Renal cortical epithelial cell (primary cell): ENCODE measurements around the gene TMEM41B. TPM values are rescaled to one million over a fixed set of nuclear protein-coding genes. Genes with fewer than 3 reads are reported as not detected.

ENCODE experiments used
- DNase-seq: peaks from one replicate; pipeline ENCODE4 v3.0.0-alpha.2; 2011; ENCODE audit warnings: low read depth
- total RNA-seq: library from RNA; depleted of rRNA; stranded (reverse); fragments of >200 nt; gene quantifications from 2 replicates; pipeline ENCODE4 v1.2.3, GENCODE V29; 2014

Gene TMEM41B
- total RNA-seq, 1 donor from 2014 or later: 32.6 TPM

GRCh38 chr11:9310485-9311090 is 3.8 kb downstream of the TMEM41B start:
- no peak for DNase-seq

GRCh38 chr11:9304178-9304577 is 10.2 kb downstream of the TMEM41B start:
- DNase-seq: no peak

- peak; percentile 67 for DNase-seq
These were observed 11.9 kb downstream of the TMEM41B start for GRCh38 chr11:9302448-9302847.

GRCh38 chr11:9301720-9302119 is 12.7 kb downstream of the TMEM41B start:
- no peak for DNase-seq

- DNase-seq: no peak
These were observed 20.7 kb downstream of the TMEM41B start for GRCh38 chr11:9293646-9294045.

GRCh38 chr11:9285850-9286587 is 28.4 kb downstream of the TMEM41B start:
- DNase-seq: no peak

- DNase-seq: peak; percentile 75
These were observed 33.6 kb downstream of the TMEM41B start for GRCh38 chr11:9280655-9281301.

DNA sequence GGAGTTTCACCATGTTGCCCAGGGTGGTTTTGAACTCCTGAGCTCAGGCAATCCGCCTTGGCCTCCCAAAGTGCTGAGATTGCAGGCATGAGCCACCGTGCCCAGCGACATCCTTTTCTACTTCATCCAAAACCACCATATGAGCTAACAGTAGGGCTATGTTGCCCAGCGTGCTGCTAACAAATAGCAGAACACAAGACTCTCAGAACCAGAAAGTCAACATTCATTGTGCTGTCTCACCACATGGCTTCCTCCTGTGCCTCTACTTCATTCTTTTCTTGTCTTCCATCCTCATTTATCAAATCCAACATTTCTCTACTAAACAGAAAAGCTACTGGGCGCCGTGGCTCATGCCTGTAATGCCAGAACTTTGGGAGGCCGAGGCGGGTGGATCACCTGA is 37.2 kb downstream of the TMEM41B start:
- DNase-seq: no peak

- DNase-seq: no peak
These were observed 37.8 kb downstream of the TMEM41B start for GRCh38 chr11:9276571-9276970.

- DNase-seq: no peak
These were observed 39.7 kb downstream of the TMEM41B start for GRCh38 chr11:9274499-9275258.

- DNase-seq: no peak
These were observed 40.7 kb downstream of the TMEM41B start for GRCh38 chr11:9273376-9274336.

DNA sequence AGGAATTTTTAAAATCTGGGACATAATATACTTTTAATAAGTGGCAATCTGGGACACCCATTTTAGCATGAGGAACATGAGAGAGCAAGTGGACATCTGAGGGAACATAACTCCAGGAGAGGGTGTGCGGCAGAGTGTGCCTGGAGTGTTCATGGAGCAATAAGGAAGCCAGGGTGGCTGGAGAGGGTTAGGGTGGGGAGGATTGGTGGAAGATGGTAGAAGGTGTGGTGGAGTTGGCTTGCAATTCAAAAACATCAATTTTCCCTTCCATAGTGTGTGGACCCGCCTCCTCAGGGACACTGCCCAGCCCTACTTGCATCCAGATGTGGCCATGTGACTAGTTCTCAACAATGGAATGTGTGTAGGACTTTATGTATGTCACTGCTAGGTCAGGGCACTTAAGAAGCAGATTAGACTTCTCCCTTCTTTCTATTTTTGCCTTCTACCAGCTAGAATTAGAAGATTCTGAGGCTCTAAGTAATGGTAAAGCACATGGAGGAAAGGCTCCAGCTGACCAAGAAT is 44.8 kb downstream of the TMEM41B start:
- no peak for DNase-seq

DNA sequence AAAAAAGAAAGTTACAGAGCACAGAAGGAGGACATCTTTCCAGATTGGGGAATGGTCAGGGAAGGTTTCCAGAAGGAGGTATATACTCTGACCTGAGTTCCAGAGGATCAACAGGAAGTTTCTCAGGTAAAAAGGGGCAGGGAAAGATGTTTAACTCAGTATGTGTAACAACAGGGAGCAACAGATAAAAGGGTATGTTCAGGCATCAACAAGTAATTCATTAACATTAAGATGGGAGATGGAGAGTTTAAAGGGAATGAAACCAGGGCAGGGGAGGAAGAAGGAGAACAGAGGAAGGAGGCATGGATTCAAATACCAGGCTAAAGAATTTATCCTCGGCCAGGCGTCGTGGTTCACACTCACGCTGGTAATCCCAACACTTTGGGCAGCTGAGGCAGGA is 46.7 kb downstream of the TMEM41B start:
- DNase-seq: no peak

DNA sequence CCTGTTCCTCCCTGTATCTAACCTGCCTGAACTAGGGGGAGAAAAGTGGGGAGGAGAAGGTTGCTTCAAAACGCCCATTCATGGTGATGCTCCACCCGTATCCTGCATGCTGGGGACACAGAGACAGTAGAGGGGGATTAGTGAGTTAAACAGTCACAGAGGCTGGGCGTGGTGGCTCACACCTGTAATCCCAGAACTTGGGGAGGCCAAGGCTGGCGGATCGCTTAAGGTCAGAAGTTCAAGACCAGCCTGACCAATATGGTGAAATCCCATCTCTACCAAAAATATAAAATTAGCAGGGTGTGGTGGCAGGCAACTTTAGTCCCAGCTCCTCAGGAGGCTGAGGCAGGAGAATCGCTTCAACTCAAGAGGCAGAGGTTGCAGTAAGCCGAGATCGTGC is 47.5 kb downstream of the TMEM41B start:
- DNase-seq: no peak

DNA sequence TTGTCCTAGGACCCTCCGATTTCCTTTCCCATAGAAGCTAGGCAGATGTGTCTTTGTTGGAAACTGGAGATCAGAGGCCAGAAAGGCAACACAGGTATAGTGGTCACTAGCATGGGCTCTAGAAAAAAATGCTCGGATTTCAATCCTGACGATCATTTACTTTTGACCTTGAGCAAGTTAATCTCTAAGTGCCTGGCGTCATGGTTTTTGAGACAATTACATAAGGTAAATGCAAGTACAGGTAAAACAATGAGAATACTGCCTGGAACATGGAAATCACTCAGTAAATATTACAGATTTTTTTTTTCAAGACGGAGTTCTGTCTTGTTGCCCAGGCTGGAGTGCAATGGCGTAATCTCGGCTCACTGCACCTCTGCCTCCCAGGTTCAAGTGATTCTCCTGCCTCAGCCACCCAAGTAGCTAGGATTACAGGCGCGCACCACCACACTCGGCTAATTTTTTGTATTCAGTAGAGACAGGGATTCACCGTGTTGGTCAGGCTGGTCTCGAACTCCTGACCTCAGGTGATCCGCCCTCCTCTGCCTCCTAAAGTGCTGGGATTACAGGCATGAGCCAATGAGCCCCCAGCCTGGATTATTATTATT is 48.2 kb downstream of the TMEM41B start:
- no peak for DNase-seq

GRCh38 chr11:9265211-9266131 is 48.9 kb downstream of the TMEM41B start, which contains the start of gene DENND5A:
TSS of gene DENND5A (minus strand) at chr11:9265350. CDS start at chr11:9265069, 281 bp downstream.
- peak; percentile 51 for DNase-seq

GRCh38 chr11:9264316-9265210 is 49.8 kb downstream of the TMEM41B start:
- DNase-seq: peak; percentile 58

DNA sequence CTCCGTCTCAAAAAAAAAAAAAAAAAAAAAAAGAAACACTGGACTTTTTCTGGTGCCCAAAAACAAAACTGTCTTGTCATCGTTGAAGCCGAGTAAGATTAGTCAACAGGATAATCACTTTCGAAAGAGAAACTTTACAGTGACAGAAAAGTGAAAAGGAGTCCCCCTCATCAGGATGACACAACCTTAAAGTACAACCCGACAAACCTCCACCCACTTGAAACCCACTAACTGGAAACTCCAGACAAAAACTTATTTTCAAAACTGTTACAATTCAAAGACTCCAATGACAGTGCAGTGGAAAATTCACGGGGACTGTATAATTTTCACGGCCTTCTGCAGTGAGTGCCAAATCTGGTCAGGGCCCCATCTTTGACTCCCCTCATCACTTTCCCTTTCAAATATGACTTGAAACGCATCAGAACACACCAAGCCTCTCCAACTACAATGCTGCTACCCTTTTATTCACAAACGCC is 50.5 kb downstream of the TMEM41B start:
- DNase-seq: peak; percentile 45
